Measurements from ENCODE around the gene RTTN.
A peak's percentile ranks its signal among the peaks of the same experiment; 100 is the strongest.
"Not testable (repeated sequence)": the region's sequence is repeated elsewhere in the genome, so short reads cannot be mapped to it uniquely, and the experiment has no call there.

RTTN gene, protein sequence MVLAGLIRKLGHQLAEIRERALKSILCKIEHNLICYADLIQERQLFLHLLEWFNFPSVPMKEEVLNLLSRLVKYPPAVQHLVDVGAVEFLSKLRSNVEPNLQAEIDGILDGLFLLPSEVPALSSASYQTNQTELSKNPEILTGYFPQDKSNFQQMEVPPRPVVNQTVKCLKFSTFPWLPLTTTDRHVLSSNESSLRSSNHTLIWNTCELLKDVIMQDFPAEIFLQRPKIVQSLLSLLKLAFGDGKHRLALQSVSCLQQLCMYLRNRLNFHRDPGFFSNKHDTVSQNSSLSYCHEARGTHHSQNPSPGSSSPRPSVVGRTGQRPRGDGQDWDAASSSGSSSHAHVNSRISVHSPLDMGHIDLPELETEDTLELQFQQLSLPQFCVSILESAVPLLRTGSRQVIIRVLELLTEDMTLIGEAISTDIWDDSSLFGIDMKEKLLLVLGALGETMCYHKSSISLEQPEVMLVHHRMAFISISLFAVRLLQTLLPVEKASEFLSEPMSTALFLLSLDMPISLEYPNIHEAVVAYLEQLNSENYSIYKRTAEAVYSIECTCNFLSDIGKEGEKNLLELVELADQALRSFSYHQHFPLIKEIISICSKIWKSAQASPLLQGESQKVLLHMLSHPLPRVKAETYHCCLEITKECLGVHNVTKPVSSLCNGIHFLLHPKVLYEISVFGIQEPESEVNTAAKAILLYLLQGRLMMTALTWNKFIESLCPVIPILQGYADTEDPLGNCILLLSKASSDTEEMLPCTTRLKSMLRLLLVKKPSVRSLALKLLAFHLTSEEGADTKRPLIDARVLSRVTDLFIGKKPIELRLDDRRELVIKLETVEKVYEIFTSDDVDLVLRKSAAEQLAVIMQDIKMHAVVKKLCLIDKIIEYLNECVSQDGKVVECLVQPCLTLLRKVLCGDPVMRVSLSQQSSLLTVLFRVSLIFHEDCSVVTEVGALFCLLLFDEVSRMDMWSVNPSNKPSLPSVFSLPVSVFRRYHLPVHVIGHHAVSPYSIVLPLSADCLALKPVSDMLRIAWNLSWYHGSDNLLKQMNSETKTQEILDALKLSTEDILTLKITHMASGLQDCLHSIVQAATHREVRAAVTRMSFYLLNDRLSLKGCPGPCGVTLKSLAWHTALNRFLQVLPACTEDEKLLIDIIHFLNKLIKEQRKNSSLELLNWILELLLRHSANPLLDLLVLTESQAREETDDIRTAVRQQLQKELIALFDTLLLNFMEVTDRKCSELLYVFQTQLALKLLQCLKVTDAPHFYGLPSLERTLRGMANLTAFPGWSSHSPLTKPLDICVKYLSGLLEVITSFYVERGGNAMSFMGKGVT (N-terminal part only)

GRCh38 chr18:70205421-70206397 lies at the start of gene RTTN:
Gene RTTN, minus strand, starts transcription at chr18:70205687. Its CDS starts 29 bp downstream, at chr18:70205658.
- DNase-seq (ENCODE audit: low read depth): peak; percentile 92

- no peak for DNase-seq (ENCODE audit: low read depth)
Measured at GRCh38 chr18:70250781-70251180, 45.3 kb upstream of the RTTN start.

- DNase-seq (ENCODE audit: low read depth): not testable (repeated sequence)
Measured at GRCh38 chr18:70249861-70250260, 44.4 kb upstream of the RTTN start.

GRCh38 chr18:70249118-70249517 lies 43.6 kb upstream of the RTTN start:
- no peak for DNase-seq (ENCODE audit: low read depth)

- no peak for DNase-seq (ENCODE audit: low read depth)
Measured at GRCh38 chr18:70246061-70246466, 40.6 kb upstream of the RTTN start.

DNA sequence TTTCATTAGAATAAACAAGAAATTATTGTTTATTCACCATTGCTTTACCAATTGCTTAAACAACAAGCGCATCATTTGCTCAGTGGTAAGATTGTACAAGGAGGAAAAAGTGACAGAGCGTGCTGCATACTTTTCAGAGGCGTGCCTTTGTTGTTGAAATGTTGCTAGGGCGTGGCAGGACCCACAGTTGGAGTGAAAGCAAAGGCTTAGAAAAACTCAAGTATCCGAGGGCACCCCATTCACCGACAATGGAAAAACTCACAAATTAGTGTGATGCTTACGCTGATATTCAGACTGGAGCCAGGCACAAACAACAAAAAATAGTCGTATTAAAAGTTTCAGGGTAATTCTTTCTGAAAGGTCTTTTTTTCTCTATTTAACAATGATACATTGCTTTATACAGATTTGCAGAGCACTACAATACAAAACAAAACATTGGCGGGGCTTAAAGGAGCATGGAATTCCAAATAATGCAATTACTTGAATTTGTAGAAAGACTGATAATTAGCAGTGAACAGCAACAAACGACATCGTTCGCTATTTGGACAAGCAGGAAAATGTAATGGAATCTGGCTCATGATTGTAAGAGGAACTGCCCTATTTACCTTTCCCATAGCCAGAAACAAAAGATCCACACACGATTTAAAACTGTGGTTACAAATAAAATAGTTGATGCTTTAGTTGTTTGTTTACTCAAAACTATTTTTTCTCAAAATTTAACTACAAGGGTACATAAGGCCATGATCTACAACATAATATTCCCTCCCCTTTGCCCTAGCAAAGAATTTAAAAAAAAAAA lies 37.8 kb upstream of the RTTN start:
- no peak for DNase-seq (ENCODE audit: low read depth)

DNA sequence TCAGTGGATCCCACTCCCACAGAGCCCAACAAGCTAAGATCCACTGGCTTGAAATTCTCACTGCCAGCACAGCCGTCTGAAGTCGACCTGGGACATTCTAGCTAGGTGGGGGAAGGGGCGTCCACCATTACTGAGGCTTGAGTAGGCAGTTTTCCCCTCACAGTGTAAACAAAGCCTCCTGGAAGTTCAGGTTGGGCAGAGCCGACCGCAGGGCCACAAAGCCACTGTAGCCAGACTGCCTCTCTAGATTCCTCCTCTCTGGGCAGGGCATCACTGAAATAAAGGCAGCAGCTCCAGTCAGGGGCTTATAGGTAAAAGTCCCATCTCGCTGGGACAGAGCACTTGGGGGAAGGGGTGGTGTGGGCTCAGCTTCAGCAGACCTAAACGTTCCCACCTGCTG lies 31.4 kb upstream of the RTTN start:
- not testable (repeated sequence) for DNase-seq (ENCODE audit: low read depth)

GRCh38 chr18:70235478-70235877 lies 30.0 kb upstream of the RTTN start:
- DNase-seq (ENCODE audit: low read depth): no peak

GRCh38 chr18:70234667-70235459 lies 29.4 kb upstream of the RTTN start:
- no peak for DNase-seq (ENCODE audit: low read depth)

DNA sequence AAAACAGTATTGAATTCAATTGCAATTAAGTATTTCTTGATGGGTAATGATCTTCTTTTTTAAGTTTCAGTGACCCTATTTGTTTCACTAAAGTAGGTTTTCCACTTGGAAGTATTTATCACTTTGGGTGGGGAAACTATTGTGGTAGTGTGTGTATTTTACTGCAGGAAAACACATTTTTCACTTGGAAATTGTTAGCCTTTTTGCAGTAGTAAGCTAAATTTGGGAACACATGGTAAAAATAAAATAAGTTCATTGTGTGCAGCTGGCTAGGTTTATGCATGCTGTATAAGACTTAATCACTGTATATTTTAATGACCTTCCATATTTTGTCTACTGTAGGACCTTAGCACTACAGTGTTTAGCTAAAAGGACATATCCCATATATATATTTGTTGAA lies 28.5 kb upstream of the RTTN start:
- no peak for DNase-seq (ENCODE audit: low read depth)

GRCh38 chr18:70232261-70232660 lies 26.8 kb upstream of the RTTN start:
- no peak for DNase-seq (ENCODE audit: low read depth)

DNA sequence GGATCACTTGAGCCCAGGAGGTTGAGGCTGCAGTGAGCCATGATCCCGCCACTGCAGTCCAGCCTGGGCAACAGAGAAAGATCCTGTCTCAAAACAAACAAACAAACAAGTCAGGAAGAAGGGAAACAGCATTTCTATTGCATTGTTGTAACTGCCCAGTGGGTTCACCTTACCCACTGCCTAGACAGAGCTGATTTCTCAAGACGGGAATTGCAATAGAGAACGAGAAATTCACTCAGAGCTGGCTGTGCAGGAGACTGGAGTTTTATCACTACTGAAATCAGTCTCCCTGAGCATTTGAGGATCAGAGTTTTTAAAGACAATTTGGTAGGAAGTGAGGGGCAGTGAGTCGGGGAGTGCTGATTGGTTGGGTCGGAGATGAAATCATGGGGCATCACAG lies 24.2 kb upstream of the RTTN start:
- DNase-seq (ENCODE audit: low read depth): no peak

DNA sequence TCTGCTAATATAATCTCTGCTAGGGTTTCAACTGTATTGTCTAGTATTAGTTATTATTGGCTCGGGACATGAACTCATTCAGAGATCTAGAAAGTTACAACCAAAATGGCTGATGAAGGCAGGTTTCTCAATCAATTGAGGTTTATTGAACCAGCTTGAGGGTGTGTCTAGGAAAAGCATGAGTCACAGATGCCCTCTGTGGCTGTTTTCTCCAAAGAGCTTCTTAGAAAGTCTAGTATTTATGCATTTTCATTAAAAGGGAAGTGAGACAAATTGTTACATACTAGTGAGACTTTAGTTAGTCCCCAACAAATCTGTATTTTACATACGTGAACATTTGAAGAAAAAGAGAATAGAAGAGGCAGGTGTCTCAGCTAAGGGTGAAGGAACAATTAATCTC lies 23.0 kb upstream of the RTTN start:
- DNase-seq (ENCODE audit: low read depth): no peak

DNA sequence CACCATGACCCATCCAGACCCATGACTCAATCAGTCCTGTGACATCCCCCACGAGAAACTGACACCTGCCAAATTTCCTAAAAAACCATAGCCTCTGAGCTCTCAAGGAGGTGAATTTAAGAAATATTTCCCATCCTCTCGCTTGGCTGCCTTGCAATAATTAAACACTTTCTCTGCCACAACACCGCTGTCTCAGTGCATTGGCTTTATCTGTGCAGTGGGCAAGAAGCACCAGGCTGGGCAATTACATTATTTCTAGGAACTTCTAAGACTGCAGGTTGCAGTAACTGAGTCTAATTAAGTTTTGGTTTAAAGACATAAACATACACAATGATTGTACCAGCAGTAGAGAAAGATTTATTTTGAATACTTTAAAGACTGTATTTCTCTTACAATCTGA lies 22.0 kb upstream of the RTTN start:
- no peak for DNase-seq (ENCODE audit: low read depth)

DNA sequence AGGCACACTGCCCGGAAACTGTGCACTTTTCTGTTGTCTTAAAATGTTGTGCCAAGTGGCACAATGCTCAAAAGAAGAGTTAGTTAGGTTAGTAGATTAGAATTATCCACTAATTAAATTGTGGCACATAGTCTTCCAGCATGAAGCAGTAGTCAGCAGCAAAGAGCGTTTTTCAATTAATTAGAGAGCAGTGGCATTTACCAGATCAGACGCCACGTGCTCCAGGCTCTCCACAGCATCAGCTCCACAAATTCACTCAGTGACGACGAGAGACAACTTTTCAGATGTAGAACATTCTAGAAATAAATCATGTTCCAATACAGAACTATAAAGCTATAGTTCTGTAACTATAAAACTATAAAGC lies 16.4 kb upstream of the RTTN start:
- DNase-seq (ENCODE audit: low read depth): no peak

DNA sequence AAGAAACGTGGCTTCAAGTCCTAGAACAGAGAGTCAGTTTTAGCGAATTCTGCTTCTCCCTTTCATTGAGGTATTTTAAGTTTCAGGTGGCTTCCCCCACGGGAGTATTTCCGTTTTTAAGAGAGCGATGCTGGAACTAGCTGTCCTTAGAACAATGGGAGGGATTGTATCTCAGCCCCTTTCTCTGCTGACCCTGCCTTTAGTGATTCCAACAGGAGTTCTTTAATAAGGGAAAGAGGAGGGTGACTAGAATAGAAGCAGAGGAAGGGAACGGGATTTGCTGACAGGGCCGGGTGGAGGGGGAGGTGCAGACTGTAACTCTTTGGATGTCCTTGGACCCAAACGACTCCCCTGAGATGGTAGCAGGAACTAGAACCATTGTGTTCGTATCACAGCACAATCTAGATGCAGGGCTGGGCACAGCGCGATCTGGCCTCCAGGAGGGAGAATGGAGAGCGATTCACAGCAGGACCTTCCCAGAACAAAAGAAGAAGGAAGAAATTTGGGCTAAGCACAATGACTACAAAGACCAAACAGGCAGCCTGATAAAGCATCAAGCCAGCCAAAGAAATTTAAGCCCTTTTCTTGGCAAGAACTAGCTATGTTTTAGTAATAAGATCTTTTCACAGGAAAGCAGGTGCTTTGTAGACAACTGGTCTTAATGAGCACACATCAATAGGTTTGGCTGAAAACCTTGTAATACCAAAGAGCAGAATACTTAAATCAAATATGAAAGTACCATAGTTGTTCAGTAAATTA lies 15.8 kb upstream of the RTTN start:
- DNase-seq (ENCODE audit: low read depth): no peak

DNA sequence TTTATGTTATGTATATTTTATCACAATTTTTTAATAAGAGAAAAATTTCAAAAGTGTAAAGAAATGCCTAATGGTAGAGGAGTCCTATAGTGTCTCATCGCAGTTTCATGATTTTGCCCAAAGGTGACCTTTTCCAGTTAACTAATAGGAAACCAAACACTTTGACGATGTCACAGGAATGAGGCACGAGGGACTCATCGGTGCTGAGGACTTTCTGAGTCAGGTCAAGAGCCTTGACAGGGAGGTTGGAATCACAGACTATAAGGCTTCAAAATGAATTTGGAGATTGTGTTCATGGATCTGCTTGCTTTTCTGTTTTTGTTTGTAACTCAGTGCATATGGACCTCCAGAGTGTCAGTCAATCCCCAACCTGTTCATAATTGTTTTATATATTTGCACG lies 15.1 kb upstream of the RTTN start:
- no peak for DNase-seq (ENCODE audit: low read depth)

GRCh38 chr18:70219688-70220087 lies 14.2 kb upstream of the RTTN start:
- no peak for DNase-seq (ENCODE audit: low read depth)

DNA sequence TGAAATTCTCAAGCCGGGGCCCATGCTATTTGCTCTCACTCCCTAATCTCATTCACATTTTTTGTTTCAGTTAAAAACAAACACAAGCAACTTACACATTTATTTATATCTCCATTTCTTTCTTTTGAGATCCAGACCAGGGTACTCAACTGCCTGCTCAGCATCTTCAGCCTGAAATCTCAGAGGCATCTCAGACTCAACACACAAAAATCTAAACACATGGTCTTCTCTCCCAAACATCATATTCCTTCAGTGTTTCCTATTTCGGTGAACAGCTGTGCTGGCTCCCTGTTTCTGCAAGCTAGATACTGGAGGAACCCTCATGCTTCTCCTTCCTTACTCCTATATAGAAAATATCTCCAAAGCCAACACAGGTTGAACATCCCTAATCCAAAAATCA lies 11.3 kb upstream of the RTTN start:
- no peak for DNase-seq (ENCODE audit: low read depth)

Data from fibroblast of the conjunctiva (primary cell).